GM23338 (cell line): Measurements from ENCODE around the gene IRX5. TPM values are rescaled to one million over a fixed set of nuclear protein-coding genes. Genes with fewer than 3 reads are reported as not detected.

Experiments used
- ATAC-seq: fragments of 200-7000 bp; cut with Tn5 transposase; 3 replicates; pipeline ENCODE4 v1.9.1; 2020
- DNase-seq: peaks from one replicate; pipeline ENCODE4 v3.0.0-alpha.2; 2015; ENCODE audit warnings: low spot score
- H2AFZ ChIP-seq: fragments of 200-600 bp; sonication (generic); 2 replicates; pipeline ENCODE4 v1.8.0; 2016; ENCODE audit warnings: antibody characterized with exemption, mild to moderate bottlenecking, moderate library complexity
- H3F3A ChIP-seq: fragments of 200-600 bp; sonication (generic); replicated peaks from 2 replicates; pipeline ENCODE4 v1.8.0; 2017; ENCODE audit warnings: antibody characterized with exemption, mixed run types, low read depth
- H3K27ac ChIP-seq: fragments of 200-600 bp; sonication (generic); 2 replicates; pipeline ENCODE4 v1.6.1; 2016; ENCODE audit warnings: low read depth
- H3K27me3 ChIP-seq: fragments of 200-600 bp; sonication (generic); 2 replicates; pipeline ENCODE4 v1.8.0; 2016; ENCODE audit warnings: mild to moderate bottlenecking, mixed run types, moderate library complexity; ENCODE audit not compliant: insufficient read depth
- H3K36me3 ChIP-seq: fragments of 200-600 bp; sonication (generic); 2 replicates; pipeline ENCODE4 v1.8.0; 2016; ENCODE audit warnings: mild to moderate bottlenecking; ENCODE audit not compliant: insufficient read depth
- H3K4me1 ChIP-seq: fragments of 200-600 bp; sonication (generic); 2 replicates; pipeline ENCODE4 v1.8.0; 2016; ENCODE audit warnings: mild to moderate bottlenecking, moderate library complexity; ENCODE audit not compliant: insufficient read depth
- H3K4me2 ChIP-seq: fragments of 200-600 bp; sonication (generic); 2 replicates; pipeline ENCODE4 v1.7.1; 2017; ENCODE audit warnings: mixed run types
- H3K4me3 ChIP-seq: fragments of 200-600 bp; sonication (generic); 2 replicates; pipeline ENCODE4 v1.6.1; 2016; ENCODE audit warnings: mixed run types
- H3K79me2 ChIP-seq: fragments of 200-600 bp; sonication (generic); replicated peaks from 2 replicates; pipeline ENCODE4 v1.8.0; 2017; ENCODE audit warnings: mild to moderate bottlenecking; ENCODE audit not compliant: insufficient read depth
- H3K9me2 ChIP-seq: fragments of 200-600 bp; sonication (generic); 2 replicates; pipeline ENCODE4 v1.8.0; 2017; ENCODE audit not compliant: insufficient read depth
- H4K20me1 ChIP-seq: fragments of 200-600 bp; sonication (generic); replicated peaks from 2 replicates; pipeline ENCODE4 v1.8.0; 2017; ENCODE audit warnings: mild to moderate bottlenecking; ENCODE audit not compliant: insufficient read depth
- H3K27ac Mint-ChIP-seq: 2 replicates; pipeline ENCODE4 v1.8.0; 2020; ENCODE audit warnings: inconsistent platforms, mild to moderate bottlenecking, moderate library complexity, mixed read lengths
- H3K27me3 Mint-ChIP-seq: 3 replicates; pipeline ENCODE4 v1.8.0; 2022; ENCODE audit warnings: low read depth, mild to moderate bottlenecking, moderate library complexity, mixed read lengths, inconsistent platforms; ENCODE audit not compliant: insufficient read depth, poor library complexity
- H3K36me3 Mint-ChIP-seq: 3 replicates; pipeline ENCODE4 v1.8.0; 2021; ENCODE audit warnings: low read depth, mild to moderate bottlenecking, inconsistent platforms, moderate library complexity, mixed read lengths
- H3K4me1 Mint-ChIP-seq: 3 replicates; pipeline ENCODE4 v1.8.0; 2020; ENCODE audit warnings: mild to moderate bottlenecking, inconsistent platforms, mixed read lengths
- H3K4me3 Mint-ChIP-seq: 3 replicates; pipeline ENCODE4 v1.8.0; 2021; ENCODE audit warnings: moderate library complexity, mild to moderate bottlenecking, inconsistent platforms, mixed read lengths
- H3K9me3 Mint-ChIP-seq: 3 replicates; pipeline ENCODE4 v1.8.0; 2020; ENCODE audit warnings: moderate library complexity, mild to moderate bottlenecking, inconsistent platforms, mixed read lengths
- CREB1 ChIP-seq: fragments of 250-450 bp; sonication (Bioruptor Pico); IDR thresholded peaks from 2 replicates; pipeline ENCODE4 v1.5.0; 2020; ENCODE audit warnings: low read depth, mild to moderate bottlenecking, moderate library complexity
- ETS1 ChIP-seq: IDR thresholded peaks from 2 replicates; pipeline ENCODE4 v1.6.1; 2016; ENCODE audit warnings: antibody characterized with exemption
- EZH2 ChIP-seq: fragments of 200-600 bp; sonication (generic); IDR thresholded peaks from one replicate; pipeline ENCODE4 v1.8.0; 2017; ENCODE audit warnings: antibody characterized with exemption, mild to moderate bottlenecking, low read depth; ENCODE audit not compliant: unreplicated experiment
- EZH2phosphoT487 ChIP-seq: fragments of 200-600 bp; sonication (generic); IDR thresholded peaks from one replicate; pipeline ENCODE4 v1.8.1; 2018; ENCODE audit warnings: antibody characterized with exemption; ENCODE audit not compliant: unreplicated experiment
- POLR2AphosphoS5 ChIP-seq: IDR thresholded peaks from 2 replicates; pipeline ENCODE4 v1.6.1; 2016; ENCODE audit warnings: antibody characterized with exemption, low read depth
- ZNF114 ChIP-seq: fragments of 250-450 bp; sonication (Bioruptor Pico); IDR thresholded peaks from 2 replicates; pipeline ENCODE4 v1.5.0; 2020; ENCODE audit warnings: mild to moderate bottlenecking, moderate library complexity
- ZNF331 ChIP-seq: fragments of 250-450 bp; sonication (Bioruptor Pico); IDR thresholded peaks from 2 replicates; pipeline ENCODE4 v1.5.0; 2020; ENCODE audit warnings: low read depth, mild to moderate bottlenecking, moderate library complexity
- ZNF462 ChIP-seq: fragments of 250-450 bp; sonication (Bioruptor Pico); IDR thresholded peaks from 2 replicates; pipeline ENCODE4 v1.5.0; 2020; ENCODE audit warnings: mild to moderate bottlenecking, moderate library complexity
- polyA plus RNA-seq: library from polyadenylated mRNA; unstranded; fragments of >200 nt; fragmentation: Nextera tagmentation; extraction: Ambion mirVana; gene quantifications from 2 replicates; pipeline ENCODE4 v1.2.1, GENCODE V29; 2016
- total RNA-seq: library from RNA; depleted of rRNA; stranded (reverse); fragments of >200 nt; shearing (Covaris generic); gene quantifications from 2 replicates; pipeline ENCODE4 v1.2.3, GENCODE V29; 2014

The IRX5 gene
- total and polyA plus RNA-seq, 2 experiments from 2014 or later = 0.07 to 0.39 TPM

- H3K4me1 ChIP-seq = peaks cover 39% of the 10 kb centered on the region
- H4K20me1 ChIP-seq = peaks cover 11% of the 10 kb centered on the region; the same call in 1 of the 2 replicates
- DNase-seq (peak; percentile 42), ATAC-seq (peak; percentile 9)
- no peaks in the 10 kb centered on the region for H3K9me2 ChIP-seq
- Mint-ChIP-seq H3K4me1 (peaks cover 38% of the 10 kb centered on the region), H3K27me3 (peaks cover 96% of the 10 kb centered on the region), H3K4me3 (peak overlapping the region; percentile 74), H3K36me3 (no peaks in the 10 kb centered on the region), H3K27ac (no peak overlapping the region), H3K9me3 (peaks cover 2% of the 10 kb centered on the region; the same call in 1 of the 3 replicates)
- TF ChIP-seq ZNF462 (CRISPR knock-in tag) (no peak), ETS1 (no peak), EZH2 (peak; percentile 92), EZH2phosphoT487 (peak; percentile 57), ZNF331 (no peak), POLR2AphosphoS5 (no peak), CREB1 (CRISPR knock-in tag) (no peak), ZNF114 (CRISPR knock-in tag) (no peak)
- H3K27ac ChIP-seq = no peak overlapping the region
- peaks cover 14% of the 10 kb centered on the region for H3F3A ChIP-seq
- peaks cover 100% of the 10 kb centered on the region for H3K27me3 ChIP-seq
- peak overlapping the region; percentile 91 for H3K4me2 ChIP-seq
- no peaks in the 10 kb centered on the region for H3K79me2 ChIP-seq
- H2AFZ ChIP-seq = peak overlapping the region; percentile 92
- peak overlapping the region; percentile 65 for H3K4me3 ChIP-seq
- no peaks in the 10 kb centered on the region for H3K36me3 ChIP-seq
These were observed 7.8 kb downstream of the IRX5 start for GRCh38 chr16:54938212-54939028.
